T-helper 1 cell (primary cell): Measurements from ENCODE around the gene KLHL29.

Source experiments
- DNase-seq, 5 donors: peaks; one replicate each; pipeline ENCODE4 v3.0.0-alpha.2; 2012 to 2020

Gene KLHL29

DNA sequence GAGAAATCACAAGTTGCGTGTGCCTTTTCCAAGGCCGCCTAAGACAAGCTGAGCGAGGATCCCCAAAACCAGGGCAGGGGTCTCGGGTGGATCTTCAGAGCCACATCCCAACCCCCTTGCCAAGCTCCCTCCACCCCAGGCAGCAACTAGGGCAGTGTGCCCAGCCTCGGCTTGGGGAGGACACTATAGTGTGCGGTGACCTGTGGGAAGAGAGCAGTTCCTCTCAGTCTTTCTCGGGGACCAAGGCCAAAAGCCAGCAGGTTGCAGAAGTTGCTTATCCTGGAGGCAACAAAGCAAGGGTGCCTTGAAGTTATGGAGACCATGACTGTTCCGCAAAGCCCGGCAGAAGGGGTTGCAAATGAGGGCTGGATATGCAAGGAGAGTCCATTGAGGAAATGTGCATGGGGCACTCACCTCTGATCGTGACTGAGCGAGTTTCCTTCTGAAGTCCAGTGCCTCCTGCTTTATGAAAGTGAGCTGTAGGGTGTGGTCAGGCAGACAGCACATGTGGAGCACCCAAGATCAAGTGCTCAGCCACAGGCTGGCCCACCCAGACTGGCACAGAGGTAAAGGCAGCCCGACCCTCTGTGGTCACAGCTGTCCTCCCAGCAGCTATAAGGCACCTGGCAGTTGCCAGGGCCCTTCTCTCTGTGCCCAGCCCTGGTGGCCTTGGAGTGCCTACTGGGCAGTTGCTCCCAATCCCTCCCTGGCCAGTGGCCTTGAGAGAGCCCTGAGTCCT lies 281.4 kb downstream of the KLHL29 start:
- DNase-seq: no peak

DNA sequence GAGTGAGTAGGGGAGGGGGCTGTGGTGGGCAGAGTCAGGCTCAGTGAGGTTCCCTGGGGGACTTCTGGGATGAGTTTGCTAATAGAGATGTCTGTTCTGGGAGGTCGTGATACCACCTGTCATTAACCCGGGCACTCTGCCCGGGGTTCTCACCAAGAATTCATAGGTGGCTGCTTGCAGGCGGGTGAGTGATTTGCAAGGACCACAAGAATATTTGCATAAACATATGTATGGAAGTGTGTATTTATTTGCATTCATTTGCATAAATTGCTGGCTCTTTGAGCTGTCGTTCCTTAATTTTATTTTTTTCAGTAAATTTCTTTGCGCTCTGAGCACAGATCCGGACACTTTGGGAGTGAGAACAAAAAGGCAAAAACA lies 282.0 kb downstream of the KLHL29 start:
- DNase-seq: no peak

DNA sequence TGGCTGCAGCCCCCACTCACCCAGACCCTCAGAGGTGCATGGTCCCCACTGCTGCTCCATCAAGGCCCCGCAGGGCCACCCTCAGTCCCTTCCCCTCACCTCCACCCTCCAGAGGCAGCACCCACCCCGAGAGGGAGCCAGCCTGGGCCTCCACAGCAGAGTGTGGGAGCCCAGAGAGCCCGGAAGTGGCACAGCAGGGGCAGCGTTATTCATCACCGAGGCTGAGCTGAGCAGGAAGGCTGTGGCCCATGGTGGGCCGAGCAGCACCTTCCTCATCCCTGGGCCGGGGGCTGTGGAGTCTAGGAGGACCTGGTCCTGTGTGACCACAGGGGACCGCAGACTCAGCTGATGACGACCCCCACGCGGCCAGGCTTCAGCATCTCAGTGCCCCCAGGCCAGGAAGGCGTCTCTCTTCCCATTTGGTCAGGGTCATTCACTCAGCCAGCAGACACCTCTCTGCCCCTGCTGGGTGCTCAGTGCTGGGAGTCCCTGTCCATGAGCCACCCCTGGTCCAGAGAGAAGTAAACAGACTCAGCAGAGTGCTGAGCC lies 283.9 kb downstream of the KLHL29 start:
- DNase-seq: no peak

DNA sequence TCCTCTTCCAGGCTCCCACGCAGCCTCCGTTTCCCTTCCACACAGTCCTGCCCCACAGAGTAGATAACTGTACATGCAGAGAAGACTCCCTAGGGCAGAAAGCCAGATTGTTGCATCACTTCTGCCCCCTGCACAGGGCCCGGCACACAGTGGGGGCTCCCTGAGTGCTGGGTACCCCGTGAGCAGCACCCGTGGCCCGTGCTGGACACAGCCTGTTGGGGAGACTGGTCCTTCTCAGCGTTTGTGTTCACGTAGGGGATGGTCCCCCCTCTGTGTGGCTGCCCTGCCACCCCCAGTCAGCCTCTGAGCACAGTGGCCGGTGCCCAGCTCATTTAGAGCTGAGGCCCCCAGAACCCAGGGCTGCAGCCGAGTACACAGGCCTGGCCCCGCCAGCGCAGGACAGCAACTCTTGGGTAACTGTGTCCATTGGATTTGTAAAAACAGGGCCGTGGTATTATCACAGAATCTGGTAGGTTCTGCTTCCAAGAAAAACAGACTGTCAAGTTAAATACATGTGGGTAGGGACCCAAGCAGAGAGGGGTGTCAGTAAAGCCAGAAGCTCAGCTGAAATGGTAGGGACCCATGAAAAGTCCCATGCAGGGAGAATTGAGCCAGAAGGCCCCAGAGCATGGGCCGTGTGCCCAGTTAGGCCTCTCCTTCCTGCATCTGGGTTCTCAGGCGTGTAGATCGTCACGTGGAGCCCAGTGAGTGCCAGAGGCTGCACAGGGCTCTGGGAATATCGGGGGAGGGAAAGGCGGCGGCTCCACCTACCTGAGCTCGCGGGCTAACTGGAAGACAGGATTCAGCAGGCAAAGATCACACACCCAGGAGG lies 284.6 kb downstream of the KLHL29 start:
- no peak for DNase-seq

DNA sequence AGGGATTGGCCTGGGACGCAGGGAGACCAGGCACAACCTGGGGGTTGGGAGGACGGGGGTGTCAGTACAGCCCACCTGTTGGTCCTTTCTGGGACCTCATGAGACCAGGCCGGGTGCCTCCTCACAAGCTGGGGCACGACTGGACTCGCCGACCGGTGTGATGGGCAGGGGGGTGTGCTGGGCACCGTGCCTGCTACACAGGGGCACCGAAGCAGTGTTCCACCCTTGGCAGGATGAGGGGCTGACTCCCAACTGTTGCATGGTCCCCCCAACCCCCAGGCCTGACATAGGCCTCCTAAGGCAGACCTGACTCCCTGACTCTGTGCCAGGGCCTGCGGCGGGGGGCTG lies 285.2 kb downstream of the KLHL29 start:
- no peak for DNase-seq

DNA sequence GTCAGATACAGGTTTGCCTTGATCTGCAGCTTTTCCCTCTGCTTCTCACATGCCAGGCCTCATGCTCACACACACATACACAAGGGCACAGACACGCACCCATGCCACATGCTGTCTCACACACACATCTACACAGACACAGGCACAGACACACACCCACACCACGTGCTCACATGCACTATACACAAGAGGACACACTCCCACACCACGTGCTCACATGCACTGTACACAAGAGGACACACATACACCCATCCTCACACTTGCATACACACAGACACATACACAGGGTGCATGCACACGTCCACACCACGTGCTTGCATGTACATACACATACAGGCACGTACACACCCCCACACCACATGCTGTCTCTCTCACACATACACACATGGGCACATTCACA lies 288.1 kb downstream of the KLHL29 start:
- DNase-seq: no peak

DNA sequence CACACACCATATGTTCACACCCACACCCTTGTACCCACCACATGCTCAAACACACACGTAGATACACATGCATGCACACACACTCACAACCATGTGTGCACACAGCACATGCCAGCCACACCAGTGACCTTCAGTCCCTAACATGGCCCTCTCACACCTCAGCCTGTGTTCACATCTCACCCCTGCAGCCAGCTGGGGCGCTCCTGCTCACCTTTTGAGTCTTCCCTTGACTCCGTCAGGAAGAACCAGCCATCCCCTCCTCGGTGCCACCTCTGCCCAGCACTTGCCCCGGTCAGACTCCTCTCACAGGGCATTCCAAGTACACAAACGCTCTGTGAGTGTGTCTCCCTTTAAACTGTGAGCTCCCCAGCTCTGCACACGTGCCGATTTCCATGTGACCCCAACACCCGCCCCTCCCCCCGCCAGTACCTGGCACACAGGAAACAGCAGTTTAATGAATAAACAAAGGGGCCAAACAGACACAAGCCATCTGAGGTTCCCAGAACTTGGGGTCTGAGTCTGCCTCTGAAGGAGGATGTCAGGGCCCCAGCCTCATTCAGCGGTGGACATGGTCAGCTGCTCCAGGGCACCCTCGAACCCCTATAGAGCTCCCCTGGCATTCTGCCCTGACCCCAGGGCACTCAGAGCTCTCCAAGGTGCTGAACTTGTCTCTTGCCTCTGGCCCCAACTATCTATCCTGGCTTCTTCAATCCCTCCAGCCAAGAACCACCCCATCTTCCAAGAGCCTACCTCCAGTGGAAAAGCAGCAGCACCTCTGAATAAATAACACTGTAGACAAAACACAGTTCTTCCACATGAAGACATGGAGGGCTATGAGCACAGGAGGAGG lies 289.1 kb downstream of the KLHL29 start:
- DNase-seq: no peak

DNA sequence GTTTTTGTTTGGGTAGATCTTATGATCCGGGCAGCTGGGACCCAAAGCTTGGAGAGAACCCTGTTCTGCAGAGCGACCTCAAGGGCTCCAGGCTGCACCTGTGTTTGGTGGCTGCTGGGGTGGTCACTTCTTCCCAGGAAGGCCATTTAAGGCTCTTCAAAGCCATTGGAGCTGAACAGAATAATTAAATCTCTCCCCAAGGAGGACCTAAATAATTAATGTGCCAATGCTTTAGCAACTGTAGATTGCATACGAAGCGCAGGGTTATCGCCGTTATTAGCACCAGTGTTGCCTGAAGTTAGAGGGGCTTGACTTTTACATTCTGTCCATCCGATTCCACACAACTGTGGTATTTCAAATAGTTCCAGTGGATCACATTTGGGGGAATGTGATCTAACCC lies 290.5 kb downstream of the KLHL29 start:
- no peak for DNase-seq

DNA sequence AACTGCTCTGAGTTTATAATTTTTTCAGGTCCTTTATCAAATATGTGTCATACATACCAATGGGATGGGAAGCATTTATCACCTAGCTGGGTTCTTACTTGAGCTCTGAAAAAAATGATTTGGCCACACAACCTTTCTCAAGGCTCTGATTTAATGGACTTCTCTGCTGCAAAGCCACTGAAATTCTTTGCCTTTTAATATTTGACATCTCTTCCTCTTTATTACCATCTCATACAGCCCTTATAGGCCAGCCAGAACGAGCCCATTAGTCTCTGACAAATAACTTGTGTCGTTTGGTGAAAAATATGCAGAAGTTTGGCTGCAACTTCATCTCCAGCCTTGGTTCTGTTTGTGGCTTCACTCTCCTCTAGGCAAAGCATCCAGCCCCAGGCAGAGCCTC lies 292.9 kb downstream of the KLHL29 start:
- no peak for DNase-seq

DNA sequence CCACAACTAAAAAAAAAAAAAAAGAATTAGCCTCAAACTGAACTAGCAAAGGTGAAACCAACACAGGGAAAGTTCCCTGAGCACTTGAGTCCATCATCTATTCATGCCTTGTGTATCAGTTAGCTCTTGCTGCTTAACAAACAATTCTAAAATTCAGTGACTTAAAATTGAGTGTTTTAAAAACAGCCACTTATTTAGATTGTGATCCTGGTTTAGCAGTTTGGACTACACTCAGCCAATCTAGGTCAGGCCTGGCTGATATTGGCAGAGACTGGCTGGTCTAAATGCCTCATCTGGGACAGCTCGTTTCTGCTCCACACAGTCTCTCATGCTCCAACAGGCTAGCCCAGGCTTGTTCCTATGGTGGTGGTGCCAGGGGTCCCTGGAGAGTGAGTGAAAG lies 294.1 kb downstream of the KLHL29 start:
- DNase-seq: no peak

DNA sequence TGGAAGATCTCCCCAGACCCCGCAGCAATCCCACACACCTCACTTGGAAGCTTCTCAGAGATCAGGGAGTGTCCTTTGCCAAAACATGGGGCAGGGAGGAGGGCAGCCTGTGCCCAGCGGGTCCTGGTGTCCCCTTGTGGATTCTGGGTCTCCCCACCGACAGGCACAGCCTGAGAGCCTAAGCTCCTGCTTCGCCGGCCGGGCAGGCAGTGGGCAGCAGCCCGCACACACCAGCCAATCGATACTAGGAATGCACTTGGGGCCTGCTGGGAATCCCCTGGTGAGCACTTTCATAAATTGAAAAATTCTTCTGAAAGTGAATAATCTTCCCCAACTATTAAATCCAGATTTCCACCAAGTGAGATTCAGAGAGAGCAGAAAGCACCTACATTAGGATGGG lies 296.0 kb downstream of the KLHL29 start:
- no peak for DNase-seq

DNA sequence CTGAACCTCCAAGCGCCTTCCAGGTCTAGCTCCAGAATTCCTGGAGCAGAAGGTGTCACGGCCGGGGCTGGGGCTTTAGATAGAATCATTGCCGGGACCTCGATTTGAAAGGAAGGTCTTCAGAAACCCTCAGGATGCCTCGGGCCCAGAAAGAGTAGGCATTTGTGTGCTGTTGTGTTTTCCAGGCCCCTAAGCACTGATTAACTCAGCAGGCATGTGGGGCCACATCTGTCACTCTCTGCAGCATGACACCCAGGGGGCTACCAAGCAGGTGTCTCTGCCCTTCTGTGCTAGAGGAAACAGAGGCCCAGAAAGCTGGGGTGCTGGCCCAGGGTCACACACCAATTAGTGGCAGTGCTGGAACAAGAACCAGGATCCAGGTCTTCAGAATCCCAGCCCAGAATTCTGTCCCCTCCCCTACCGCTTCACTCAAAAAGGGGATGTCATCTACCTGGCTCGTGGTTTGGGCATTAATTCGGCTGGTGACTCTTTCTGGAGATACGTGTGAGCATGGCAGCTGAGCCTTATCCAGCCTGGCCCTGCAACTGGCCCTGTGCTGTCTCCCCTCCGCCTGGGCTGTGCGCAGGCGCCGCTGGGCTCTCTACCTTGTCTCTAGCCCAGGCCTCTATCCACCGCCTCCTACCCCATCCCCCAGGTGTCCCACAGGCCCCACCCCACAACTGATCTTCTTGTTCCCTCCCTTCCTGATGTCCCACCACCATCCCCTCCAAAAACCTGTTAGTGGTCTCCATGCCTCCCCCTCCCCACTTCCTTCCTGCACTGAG lies 296.6 kb downstream of the KLHL29 start:
- DNase-seq: no peak

DNA sequence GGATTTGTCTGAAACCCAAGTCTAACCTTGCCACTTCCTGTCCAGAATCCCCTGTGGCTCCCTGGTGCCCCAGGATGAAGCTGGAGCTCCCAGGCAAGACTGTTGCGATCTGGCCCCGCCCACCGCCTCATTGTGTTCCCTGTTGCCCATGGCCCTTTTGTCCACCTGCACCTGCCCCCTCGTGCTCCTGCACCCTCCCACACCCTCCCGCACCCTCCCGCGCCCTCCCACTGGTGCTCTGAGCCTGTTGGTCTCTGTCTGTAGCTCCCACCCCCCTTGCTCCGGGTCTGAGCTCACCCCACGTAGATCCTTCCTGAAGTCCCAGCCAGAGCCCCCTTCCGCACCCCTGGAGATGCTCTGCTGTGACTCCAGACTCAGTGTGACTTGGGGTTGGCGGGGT lies 297.5 kb downstream of the KLHL29 start:
- no peak for DNase-seq

DNA sequence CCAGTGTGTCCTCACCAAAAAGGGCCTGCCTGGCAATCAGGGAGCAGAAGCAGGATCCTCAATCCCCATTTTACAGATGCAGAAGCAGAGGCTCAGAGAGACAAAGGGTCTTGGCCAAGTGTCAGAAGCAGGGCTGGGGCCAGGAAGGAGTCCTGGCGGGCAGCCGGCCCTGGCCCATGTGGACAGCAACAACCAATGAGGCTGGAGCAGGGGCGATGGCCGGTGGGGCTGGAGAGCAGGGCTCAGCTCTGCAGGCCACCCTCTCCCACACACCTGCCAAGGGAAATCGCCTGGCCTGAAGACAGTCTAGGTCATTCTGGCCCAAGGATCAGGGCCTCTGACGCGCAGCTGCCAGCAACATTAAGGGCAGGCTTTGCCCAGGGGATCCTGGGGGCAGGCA lies 298.0 kb downstream of the KLHL29 start:
- no peak for DNase-seq

DNA sequence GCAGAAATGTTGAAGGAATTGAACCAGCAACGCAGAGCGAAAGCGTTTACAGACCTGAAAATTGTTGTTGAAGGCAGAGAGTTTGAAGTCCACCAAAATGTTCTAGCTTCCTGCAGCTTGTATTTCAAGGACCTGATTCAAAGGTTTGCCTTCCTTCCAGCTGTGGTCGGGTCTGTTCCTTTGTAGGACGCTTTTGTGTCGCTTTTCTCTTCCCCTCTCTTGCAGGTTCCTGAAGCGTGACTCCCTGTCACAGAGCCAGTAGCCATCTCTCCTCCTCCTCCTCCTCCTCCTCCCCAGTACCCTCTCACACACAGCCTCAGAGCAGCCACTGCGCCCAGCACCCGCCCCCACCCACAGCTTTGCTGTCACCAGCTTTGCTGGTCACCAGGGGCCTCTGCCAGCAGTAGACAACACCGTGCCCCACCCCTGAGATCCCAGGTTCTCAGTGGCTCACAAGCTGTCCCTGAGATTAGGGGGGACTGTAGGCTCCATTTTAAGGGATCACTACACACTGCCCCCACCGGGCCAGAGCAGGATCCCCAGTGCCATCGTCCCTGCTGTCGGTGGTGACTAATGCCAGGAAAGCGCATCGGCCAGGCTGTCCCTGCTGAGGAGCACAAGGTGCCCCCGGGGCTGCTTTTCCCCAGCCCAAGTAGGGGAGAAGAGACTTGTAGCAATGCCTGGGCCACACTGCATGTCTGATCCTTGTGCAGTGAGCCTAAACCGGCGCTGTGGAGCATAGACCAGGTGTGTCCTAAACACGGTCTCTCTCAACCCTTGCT lies 299.6 kb downstream of the KLHL29 start:
- DNase-seq: no peak

DNA sequence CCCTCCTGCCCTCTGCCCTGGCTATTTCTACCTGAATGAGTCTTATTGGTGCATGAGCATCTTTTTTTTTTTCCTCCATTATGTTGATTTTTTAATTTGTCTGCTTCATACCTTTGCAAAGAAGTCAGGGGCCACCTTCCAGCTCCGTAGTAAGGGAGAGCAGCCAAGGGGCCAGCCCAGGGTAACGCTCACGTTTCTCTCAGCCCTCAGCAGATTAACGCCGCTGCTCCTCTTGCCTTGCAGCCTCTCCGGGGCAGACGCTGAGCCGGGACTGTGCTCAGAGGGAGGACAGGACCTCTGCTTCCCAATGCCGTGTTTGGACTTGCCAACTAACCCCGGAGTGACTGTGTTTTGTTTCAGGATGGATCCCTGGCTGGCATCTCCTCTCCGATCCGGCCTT lies 300.2 kb downstream of the KLHL29 start:
- no peak for DNase-seq

DNA sequence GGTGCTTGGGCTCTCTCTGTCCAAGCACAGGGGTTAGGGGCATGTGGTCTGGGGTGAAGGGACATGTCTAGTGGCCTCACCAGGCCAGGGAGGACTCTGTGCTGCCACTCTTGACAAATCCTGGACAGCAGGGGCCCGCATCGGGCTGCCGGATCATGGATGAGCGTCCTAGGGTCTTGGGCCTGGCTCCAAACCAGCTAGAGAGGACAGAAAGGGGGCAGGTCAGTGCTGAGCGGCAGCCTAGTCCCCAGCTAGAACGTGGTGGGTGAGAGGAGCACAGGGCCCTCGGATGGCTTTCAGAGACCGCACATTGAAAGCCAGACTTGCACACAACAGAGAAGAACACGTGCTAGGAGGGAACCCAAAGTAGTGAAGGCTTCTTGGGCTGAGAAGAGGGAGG lies 300.7 kb downstream of the KLHL29 start:
- no peak for DNase-seq

DNA sequence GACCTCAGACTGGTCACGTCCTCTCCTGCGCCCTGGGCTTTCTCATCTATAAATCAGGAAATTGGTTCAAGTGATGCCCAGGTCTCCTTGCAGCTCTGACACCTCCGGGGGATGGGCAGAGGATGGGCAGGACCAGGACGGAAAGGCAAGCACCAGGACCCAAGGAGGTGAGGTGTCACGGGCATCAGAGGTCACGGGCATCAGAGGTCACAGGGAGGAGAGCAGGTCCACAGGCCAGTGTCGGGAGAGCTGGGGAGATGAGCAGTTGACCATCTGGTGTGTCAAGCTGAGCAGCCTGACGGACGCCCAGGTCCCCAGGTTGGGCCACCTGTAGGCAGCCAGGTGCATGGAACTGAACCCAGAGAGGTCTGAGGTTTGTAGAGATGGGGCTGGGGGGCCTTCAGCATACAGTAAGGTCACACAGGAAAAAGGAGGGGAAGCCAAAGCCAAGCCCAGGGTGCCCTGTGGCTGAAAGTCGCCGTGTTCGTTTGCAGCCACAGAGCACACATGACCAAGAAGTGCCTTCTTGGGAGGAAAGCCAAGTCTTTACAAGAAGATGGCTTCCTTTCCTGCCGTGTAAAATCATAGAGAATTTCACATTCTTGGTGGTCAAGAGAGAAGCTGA lies 301.5 kb downstream of the KLHL29 start:
- no peak for DNase-seq

DNA sequence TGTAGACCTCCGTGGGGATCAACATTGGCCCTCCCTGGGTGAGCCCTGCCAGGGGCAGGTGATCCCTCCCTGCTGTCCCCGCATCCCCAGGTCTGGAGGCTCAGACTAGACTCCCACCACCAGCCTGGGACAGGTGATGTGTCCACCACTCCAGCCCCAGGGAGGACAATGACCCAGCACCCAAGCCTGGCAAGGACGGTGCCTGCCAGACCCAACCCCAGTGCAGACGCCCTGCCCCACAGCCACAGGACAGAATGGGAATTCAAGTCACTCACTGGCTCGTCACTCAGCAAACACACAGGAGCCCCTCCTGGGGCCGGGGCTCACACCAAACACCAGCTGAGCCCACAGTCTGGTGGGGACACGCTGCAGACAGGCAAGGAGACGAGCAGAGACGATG lies 302.2 kb downstream of the KLHL29 start:
- no peak for DNase-seq

DNA sequence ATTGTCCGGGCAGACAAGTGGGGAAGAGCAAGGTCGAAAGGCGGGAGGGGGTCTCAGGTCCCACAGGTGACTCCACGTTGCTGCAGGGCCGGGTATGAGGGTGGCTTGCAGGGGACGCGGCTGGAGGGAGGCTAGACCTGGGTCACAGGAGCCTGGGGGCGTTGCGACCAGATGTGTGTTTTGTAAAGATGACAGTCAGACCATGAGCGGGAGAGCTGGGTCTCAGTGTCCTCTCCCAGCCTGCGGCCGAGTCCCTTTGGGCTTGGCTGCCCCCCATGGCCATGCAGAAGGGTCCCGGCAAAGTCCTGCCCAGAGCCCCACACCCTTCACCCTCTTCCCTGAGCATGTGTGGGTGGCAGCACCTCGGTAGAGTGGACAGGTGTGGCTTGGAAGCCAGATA lies 302.7 kb downstream of the KLHL29 start:
- no peak for DNase-seq

DNA sequence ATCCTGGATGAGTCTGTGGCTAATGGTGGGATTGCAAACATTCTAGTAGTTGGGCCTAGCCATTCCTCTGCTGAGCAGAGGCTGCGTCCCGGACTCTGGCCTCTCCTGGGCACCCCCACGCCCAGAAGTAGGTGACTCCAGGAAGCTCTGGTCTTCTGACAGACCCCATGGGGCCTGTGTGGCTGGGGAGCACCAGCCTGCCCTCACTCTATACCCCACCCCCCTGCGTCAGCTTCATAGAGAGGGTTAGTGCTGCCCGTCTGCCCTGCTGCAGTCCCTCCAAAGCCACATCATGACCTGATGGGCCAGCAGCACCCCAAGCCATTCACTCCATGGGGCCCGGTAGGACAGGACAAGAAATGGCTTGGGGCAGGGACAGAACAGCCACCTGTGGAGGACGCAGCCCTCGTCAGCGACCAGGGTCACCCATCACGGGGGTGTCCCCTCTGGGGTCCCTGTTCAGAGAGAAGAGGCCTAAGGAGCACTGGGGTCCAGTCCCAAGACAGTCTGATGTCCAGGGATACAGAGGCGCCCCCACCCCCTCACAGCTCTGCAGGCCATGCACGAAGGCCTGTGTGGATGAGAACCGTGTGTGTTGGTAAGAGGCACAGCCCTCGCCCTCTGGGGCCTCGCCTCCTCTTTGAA lies 303.6 kb downstream of the KLHL29 start:
- DNase-seq: no peak
